Sigmoid colon (tissue), 7 donors: ENCODE results near the gene BTK. TPM values are rescaled to one million over a fixed set of nuclear protein-coding genes. Genes with fewer than 3 reads are reported as not detected.

Source experiments
- DNase-seq: peaks from one replicate; pipeline ENCODE4 v3.0.0-alpha.2; 2019
- H3K27ac ChIP-seq, 4 donors: fragments of 200-600 bp; sonication (generic); one replicate each; pipeline ENCODE4 v1.5.1; 2016 to 2019; ENCODE audit warnings: mild to moderate bottlenecking in 1 of 4
- H3K27me3 ChIP-seq, 3 donors: fragments of 200-600 bp; sonication (generic); one replicate each; pipeline ENCODE4 v1.5.1; 2019; ENCODE audit warnings: mild to moderate bottlenecking in 1 of 3
- H3K36me3 ChIP-seq, 4 donors: fragments of 200-600 bp; sonication (generic); one replicate each; pipeline ENCODE4 v1.5.1; 2016 to 2019
- H3K4me1 ChIP-seq, 4 donors: fragments of 200-600 bp; sonication (generic); one replicate each; pipeline ENCODE4 v1.5.1; 2017 to 2019
- H3K4me3 ChIP-seq, 4 donors: fragments of 200-600 bp; sonication (generic); one replicate each; pipeline ENCODE4 v1.5.1; 2017 to 2019; ENCODE audit warnings: mild to moderate bottlenecking in 2 of 4, moderate library complexity in 1 of 4
- H3K9me3 ChIP-seq, 4 donors: fragments of 200-600 bp in 3 of 4; sonication (generic) in 3 of 4; one replicate each; pipeline versions ENCODE4 v1.5.1 to v1.6.1; 2013 to 2019
- EP300 ChIP-seq, 4 donors: sonication (generic); formaldehyde crosslinking; IDR thresholded peaks; one replicate each; pipeline ENCODE4 v1.6.1; 2017; ENCODE audit warnings: antibody characterized with exemption in 4 of 4
- POLR2A ChIP-seq, 2 donors: fragments of 450-650 bp; IDR thresholded peaks; one replicate each; pipeline ENCODE4 v1.6.1; 2016; ENCODE audit warnings: antibody characterized with exemption in 2 of 2, mild to moderate bottlenecking in 2 of 2, moderate library complexity in 2 of 2
- POLR2AphosphoS5 ChIP-seq, 4 donors: sonication (generic); formaldehyde crosslinking; IDR thresholded peaks; one replicate each; pipeline ENCODE4 v1.6.1; 2017; ENCODE audit warnings: antibody characterized with exemption in 4 of 4
- WGBS, 2 donors: extraction: QIAGEN DNeasy Blood & Tissue Kit; methylation state at CpG; one replicate each; pipeline ENCODE4 v1.1.7; 2013; 5-methylcytosine and 5-hydroxymethylcytosine counted together
- intact Hi-C: fragments of 100-400 bp; cut with DNase I; formaldehyde crosslinking; loops from one replicate; pipeline ENCODE4 v1.15.1; 2023
- polyA plus RNA-seq, 3 donors: library from polyadenylated mRNA; stranded (reverse); fragments of 200-250 nt; gene quantifications; one replicate each; pipeline ENCODE4 v1.2.3, GENCODE V29; 2013
- total RNA-seq, 4 donors: library from RNA; depleted of rRNA; stranded (reverse); fragments of >200 nt; gene quantifications; one replicate each; pipeline ENCODE4 v1.1.0, GENCODE V29; 2016
- TF ChIP-seq, protein P1 (sequence below), 4 experiments: fragments of 450-650 bp in 3 of 4; fragments of 200-600 bp in 1 of 4; IDR thresholded peaks; one replicate each; pipeline ENCODE4 v1.5.1; 2016 to 2019; ENCODE audit warnings: antibody characterized with exemption in 4 of 4, mild to moderate bottlenecking in 3 of 4, moderate library complexity in 2 of 4
- donor health status: healthy with polysubstance abuse.
- donor health status: Bipolar disorder and iron deficiency.
- donor health status: healthy.

BTK gene
- total and polyA plus RNA-seq, 7 donors, result 4.2 to 23.2 (median 5.8) TPM

DNA sequence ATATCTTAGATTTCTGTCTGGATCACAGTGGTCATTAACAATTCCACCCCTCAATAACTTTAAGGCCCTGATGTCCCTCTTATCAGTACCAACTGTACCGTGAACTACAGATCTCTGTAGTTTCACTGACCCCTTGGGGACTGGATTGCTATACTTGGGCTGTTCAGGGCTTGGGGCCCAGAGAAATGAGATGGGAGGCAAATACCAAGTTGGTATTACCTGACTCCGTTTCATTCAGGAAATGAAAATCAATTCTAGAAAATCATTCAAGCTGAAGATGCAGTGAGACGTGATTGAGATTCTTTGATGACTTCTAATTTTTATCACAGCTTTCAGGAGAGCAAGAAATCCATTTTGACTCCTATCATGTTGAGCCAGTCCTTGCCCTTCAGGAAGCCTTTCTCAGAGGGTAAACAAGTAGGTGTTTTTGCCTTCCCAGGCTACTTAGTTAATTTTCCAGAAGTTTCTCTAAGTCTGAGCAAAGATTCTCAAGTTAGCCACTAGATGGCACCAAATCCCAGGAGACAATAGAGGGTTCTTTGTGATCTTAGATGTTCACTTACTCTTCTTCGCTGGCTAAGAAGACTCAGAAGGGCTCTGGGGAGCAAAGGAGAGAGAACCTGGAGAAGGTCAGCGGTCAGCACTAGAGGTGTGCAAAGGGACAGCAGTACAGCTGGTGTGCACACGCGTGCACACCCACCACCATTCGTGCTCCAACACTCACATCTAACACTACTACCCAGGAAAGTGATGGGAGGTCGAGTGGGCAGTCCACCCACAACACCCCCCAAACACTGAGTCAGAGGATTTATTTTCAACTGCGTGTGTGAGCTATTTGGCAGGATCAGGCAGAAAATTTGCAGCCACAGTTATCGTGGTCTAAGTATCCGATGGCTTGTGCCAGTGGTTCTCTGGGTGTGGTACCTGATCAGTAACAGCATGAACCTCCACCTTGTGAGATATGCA lies 29.5 kb upstream of the BTK start:
- Histone ChIP-seq H3K27me3 (no peaks in the 10 kb centered on the region), H3K9me3 (no peaks in the 10 kb centered on the region), H3K4me1 (peaks cover 0 to 63% (median 20%) of the 10 kb centered on the region in 4 donors), H3K4me3 (no peak overlapping the region), H3K36me3 (peaks cover 0 to 19% (median 0%) of the 10 kb centered on the region in 4 donors), H3K27ac (peak overlapping the region; percentile 50 to 91 (median 88))
- intact Hi-C loops, result loop anchor here (2.0 to 10.0 kb wide), 7 partner anchors 72 to 1942 kb away; partner anchors contain the start of genes ARMCX1, ARMCX4, ARMCX6 and TCEAL9
- WGBS, 2 donors, result 18 to 46% methylated on average over 12 of the region's 12 CpGs
- DNase-seq, result no peak
- TF ChIP-seq POLR2AphosphoS5 (IDR thresholded peaks at IDR 0.05) (peak in 1 of 4 donors; percentile 15), POLR2A (IDR thresholded peaks at IDR 0.05) (no peak), EP300 (IDR thresholded peaks at IDR 0.05) (no peak)
- TF ChIP-seq, protein P1, sequence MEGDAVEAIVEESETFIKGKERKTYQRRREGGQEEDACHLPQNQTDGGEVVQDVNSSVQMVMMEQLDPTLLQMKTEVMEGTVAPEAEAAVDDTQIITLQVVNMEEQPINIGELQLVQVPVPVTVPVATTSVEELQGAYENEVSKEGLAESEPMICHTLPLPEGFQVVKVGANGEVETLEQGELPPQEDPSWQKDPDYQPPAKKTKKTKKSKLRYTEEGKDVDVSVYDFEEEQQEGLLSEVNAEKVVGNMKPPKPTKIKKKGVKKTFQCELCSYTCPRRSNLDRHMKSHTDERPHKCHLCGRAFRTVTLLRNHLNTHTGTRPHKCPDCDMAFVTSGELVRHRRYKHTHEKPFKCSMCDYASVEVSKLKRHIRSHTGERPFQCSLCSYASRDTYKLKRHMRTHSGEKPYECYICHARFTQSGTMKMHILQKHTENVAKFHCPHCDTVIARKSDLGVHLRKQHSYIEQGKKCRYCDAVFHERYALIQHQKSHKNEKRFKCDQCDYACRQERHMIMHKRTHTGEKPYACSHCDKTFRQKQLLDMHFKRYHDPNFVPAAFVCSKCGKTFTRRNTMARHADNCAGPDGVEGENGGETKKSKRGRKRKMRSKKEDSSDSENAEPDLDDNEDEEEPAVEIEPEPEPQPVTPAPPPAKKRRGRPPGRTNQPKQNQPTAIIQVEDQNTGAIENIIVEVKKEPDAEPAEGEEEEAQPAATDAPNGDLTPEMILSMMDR (IDR thresholded peaks at IDR 0.05), result peak; percentile 23 to 62 (median 45)

DNA sequence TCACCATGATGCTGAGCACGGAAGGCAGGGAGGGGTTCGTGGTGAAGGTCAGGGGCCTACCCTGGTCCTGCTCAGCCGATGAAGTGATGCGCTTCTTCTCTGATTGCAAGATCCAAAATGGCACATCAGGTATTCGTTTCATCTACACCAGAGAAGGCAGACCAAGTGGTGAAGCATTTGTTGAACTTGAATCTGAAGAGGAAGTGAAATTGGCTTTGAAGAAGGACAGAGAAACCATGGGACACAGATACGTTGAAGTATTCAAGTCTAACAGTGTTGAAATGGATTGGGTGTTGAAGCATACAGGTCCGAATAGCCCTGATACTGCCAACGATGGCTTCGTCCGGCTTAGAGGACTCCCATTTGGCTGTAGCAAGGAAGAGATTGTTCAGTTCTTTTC lies 26.0 kb upstream of the BTK start:
- 81 to 87% methylated on average over 10 of the region's 10 CpGs for WGBS, 2 donors
- no peak for DNase-seq
- H3K4me1 ChIP-seq, result peaks cover 0 to 58% (median 15%) of the 10 kb centered on the region in 4 donors
- no peaks in the 10 kb centered on the region for H3K27me3 ChIP-seq
- TF ChIP-seq, protein P1 (IDR thresholded peaks at IDR 0.05), result no peak
- TF ChIP-seq EP300 (IDR thresholded peaks at IDR 0.05) (no peak), POLR2AphosphoS5 (IDR thresholded peaks at IDR 0.05) (no peak), POLR2A (IDR thresholded peaks at IDR 0.05) (no peak)
- intact Hi-C loops, result loop anchor here (10.0 kb wide), 1 partner anchor 523 kb away; the partner anchor contains the start of gene ZMAT1
- H3K27ac ChIP-seq, result peak overlapping the region in 1 of 4 donors; percentile 38
- peaks cover 0 to 19% (median 0%) of the 10 kb centered on the region in 4 donors for H3K36me3 ChIP-seq
- H3K4me3 ChIP-seq, result no peak overlapping the region
- H3K9me3 ChIP-seq, result no peaks in the 10 kb centered on the region

DNA sequence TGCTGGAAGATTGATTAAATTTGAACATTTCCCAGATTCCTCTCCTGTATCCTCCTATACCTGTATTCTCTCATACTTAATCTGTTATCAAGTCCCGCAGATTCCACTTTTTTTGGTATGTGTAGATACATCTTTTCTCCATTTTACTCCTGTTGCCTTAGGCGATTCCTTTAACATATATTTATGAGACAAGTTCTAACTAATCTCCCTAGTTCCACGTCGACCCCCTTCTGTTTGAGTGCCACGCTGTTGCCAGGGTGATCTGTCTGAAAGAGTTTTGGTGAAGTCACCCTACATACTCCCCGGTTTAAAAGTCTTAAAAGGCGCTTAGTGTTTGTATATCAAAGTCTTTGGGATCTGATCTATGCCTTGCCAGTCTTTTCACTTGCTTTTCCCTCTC lies 24.5 kb upstream of the BTK start:
- no peak for DNase-seq
- no peaks in the 10 kb centered on the region for H3K9me3 ChIP-seq
- intact Hi-C loops, result loop anchor here (10.0 kb wide), 1 partner anchor 524 kb away; the partner anchor contains the start of gene ZMAT1
- peaks cover 0 to 19% (median 0%) of the 10 kb centered on the region in 4 donors for H3K36me3 ChIP-seq
- 52 to 63% methylated on average over 7 of the region's 7 CpGs for whole genome bisulfite sequencing, 2 donors
- TF ChIP-seq POLR2A (IDR thresholded peaks at IDR 0.05) (no peak), EP300 (IDR thresholded peaks at IDR 0.05) (no peak), POLR2AphosphoS5 (IDR thresholded peaks at IDR 0.05) (no peak)
- TF ChIP-seq, protein P1 (IDR thresholded peaks at IDR 0.05), result no peak
- no peaks in the 10 kb centered on the region for H3K27me3 ChIP-seq
- H3K4me1 ChIP-seq, result peaks cover 0 to 51% (median 15%) of the 10 kb centered on the region in 4 donors
- peak overlapping the region in 2 of 4 donors; percentile 90 to 91 for H3K27ac ChIP-seq
- peak overlapping the region in 1 of 4 donors; percentile 60 for H3K4me3 ChIP-seq

DNA sequence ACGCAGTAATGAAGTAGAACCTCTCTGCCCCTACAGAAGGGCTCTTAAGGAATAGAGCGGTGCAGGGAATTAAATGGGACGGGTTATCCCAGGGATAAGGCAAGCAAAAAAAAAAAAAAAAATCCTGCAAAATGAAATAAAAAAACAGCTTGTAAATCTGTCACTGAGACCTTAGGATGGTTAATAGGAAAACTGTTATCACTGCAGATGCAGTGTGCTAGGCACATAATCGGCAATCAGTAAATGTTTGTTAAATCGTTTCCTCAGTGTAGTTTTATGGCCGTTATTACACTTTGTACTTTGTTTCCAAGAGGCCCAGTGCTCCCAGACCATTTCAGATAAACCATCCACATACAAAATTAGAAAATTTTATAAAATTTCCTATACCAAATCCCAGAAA lies 23.1 kb upstream of the BTK start:
- WGBS, 2 donors, result 0 to 3% methylated on average over 6 of the region's 6 CpGs
- Histone ChIP-seq H3K4me1 (peaks cover 0 to 46% (median 12%) of the 10 kb centered on the region in 4 donors), H3K4me3 (peak overlapping the region; percentile 48 to 64 (median 61)), H3K9me3 (no peaks in the 10 kb centered on the region), H3K27me3 (no peaks in the 10 kb centered on the region), H3K36me3 (peaks cover 0 to 19% (median 0%) of the 10 kb centered on the region in 4 donors), H3K27ac (peak overlapping the region; percentile 88 to 91 (median 90))
- TF ChIP-seq, protein P1 (IDR thresholded peaks at IDR 0.05), result no peak
- no peak for TF ChIP-seq EP300 (IDR thresholded peaks at IDR 0.05)
- no peak for TF ChIP-seq POLR2AphosphoS5 (IDR thresholded peaks at IDR 0.05)
- TF ChIP-seq POLR2A (IDR thresholded peaks at IDR 0.05), result no peak
- DNase-seq, result no peak
- intact Hi-C loops, result no loop called here
